IPS DF 4.7 (cell line): ENCODE data around the gene CA11.

Experiments used
- DNase-seq: peaks from one replicate; pipeline ENCODE4 v3.0.0-alpha.2; 2013; ENCODE audit warnings: low spot score; ENCODE audit errors: extremely low read depth

The CA11 gene

GRCh38 chr19:48588670-48589401 is 57.2 kb downstream of the CA11 start:
- no peak for DNase-seq
